Ovary (tissue), 3 donors: ENCODE data around the gene FAM72B.
"Not testable (repeated sequence)": the region's sequence is repeated elsewhere in the genome, so short reads cannot be mapped to it uniquely, and the experiment has no call there.

Experiments used
- POLR2A ChIP-seq: fragments of 450-650 bp; IDR thresholded peaks from one replicate; pipeline ENCODE4 v1.6.1; 2017; ENCODE audit warnings: antibody characterized with exemption, mild to moderate bottlenecking, moderate library complexity
- TF ChIP-seq, protein P1 (sequence below), 3 donors: fragments of 450-650 bp in 2 of 3; fragments of 200-600 bp in 1 of 3; IDR thresholded peaks; one replicate each; pipeline versions ENCODE4 v1.5.1 to v1.8.0; 2016 to 2022; ENCODE audit warnings: antibody characterized with exemption in 3 of 3, mild to moderate bottlenecking in 1 of 3
- donor health status: DM: no; HTN: no; CAD: no.

DNA sequence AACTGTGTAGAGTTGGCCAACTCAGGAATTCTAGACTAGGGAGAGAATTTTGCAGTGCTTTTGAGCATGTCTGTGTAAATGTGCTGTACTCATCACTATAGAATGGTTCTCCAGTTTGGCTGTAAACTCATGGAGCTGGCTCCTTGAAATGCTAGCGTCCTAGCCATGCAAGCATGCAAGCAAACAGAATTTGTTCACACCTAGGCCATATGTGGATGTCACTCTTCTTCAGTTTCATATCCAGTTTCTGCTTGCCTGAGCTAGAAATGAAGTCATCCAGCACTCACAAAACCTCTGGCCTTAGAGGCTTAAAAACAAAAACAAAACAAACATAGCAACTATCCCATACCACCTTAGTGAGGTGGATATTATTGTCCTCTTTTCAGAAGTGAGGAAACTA lies 37.6 kb upstream of the FAM72B start:
- not testable (repeated sequence) for TF ChIP-seq POLR2A
- TF ChIP-seq, protein P1, sequence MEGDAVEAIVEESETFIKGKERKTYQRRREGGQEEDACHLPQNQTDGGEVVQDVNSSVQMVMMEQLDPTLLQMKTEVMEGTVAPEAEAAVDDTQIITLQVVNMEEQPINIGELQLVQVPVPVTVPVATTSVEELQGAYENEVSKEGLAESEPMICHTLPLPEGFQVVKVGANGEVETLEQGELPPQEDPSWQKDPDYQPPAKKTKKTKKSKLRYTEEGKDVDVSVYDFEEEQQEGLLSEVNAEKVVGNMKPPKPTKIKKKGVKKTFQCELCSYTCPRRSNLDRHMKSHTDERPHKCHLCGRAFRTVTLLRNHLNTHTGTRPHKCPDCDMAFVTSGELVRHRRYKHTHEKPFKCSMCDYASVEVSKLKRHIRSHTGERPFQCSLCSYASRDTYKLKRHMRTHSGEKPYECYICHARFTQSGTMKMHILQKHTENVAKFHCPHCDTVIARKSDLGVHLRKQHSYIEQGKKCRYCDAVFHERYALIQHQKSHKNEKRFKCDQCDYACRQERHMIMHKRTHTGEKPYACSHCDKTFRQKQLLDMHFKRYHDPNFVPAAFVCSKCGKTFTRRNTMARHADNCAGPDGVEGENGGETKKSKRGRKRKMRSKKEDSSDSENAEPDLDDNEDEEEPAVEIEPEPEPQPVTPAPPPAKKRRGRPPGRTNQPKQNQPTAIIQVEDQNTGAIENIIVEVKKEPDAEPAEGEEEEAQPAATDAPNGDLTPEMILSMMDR (IDR thresholded peaks at IDR 0.05) = not testable (repeated sequence)
